Left renal pelvis (tissue), 4 donors: ENCODE data around the gene PUM1. TPM values are rescaled to one million over a fixed set of nuclear protein-coding genes. Genes with fewer than 3 reads are reported as not detected.

Experiments used
- DNase-seq, 4 donors: peaks; one replicate each; pipeline ENCODE4 v3.0.0-alpha.2; 2013; ENCODE audit warnings: low read depth in 4 of 4, low spot score in 3 of 4
- polyA plus RNA-seq, 4 donors: library from polyadenylated mRNA; unstranded; fragments of 120-200 nt; gene quantifications; one replicate each; pipeline ENCODE4 v1.2.1, GENCODE V29; 2013; ENCODE audit not compliant: insufficient read length in 4 of 4

Gene PUM1
- polyA plus RNA-seq, 4 donors: 81.1 to 128 (median 114) TPM

DNA sequence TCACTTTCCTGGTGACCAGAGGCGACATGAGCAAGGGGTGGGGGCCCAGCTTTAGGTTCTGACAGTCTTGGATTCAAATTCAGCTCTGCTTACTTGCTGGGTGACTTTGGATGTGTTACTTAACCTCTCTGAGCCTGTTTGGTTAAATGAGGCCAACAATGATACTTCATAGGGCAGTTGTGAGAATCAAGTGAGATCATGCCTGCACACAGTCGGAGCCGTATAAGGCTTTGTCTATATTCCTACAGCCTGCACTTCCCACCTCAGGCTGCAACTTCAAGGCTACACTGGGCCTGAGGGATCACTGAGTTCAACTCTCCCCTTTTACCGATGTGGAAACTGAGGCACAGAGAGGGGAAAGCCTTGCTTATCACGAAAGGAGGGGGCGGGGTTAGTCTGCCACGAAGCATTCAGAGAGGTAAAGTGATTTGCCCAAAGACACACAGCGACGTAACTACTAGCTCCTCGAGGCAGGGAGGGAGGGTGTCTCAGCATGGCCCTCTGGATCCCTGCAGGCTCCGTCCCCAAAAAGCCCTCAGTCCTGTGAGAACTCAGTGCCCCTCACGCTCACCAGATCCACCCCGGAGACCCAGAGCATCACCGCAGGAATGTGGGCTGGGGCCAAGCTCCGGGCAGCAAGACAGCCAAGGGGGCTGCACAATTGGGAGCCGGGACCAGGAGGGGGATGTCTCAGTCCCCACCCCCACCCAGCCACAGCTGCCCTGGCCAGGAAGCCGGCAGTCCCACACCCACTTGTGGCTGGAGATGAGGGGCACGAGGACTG, 181.9 kb downstream of the PUM1 start:
- no peak for DNase-seq

DNA sequence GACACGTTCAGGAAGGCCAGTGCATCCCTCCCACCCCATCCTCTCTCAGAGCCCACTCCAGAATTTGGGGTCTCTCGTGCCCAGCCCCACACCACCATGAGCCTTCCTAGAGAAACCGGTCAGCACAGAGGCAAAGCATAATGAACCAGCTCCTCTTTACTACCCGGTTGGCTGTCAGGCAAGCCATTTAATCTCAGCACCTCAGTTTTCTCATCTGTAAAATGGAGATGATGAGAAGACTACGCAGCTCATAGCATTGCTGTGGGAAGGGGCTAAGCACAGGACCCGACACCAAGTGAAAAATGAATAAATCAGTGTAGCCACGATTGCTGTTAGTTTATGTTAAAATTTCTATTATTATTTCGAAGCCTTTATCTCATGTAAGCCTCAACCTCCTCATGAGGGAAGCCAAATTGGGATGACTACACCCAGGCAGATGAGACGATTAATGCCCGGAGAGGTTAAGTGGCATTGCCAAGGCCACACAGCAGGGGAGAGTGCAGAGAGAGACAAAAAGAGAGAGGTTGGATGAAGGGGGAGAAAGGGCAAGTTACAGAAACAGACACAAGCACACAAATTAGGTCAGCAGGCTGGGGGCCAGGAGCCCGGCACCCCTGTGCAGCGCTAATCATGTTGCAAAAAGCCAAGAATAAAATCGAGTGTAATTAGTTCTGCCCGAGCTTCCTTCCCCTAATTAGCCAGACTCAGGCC, 182.7 kb downstream of the PUM1 start:
- DNase-seq: no peak

Other genes starting within 250 kb of the PUM1 start
- 10 to 100 TPM; 25.5 to 41.5 (median 28.2) TPM for gene SDC3, start 157.0 kb downstream of the PUM1 start, polyA plus RNA-seq
- 1 to 10 TPM; 3.7 to 5.0 (median 3.9) TPM for gene NKAIN1, start 174.2 kb upstream of the PUM1 start, polyA plus RNA-seq
- gene SNRNP40, start 231.1 kb upstream of the PUM1 start, polyA plus RNA-seq: 10 to 100 TPM; 52.2 to 76.0 (median 70.1) TPM
- gene ZCCHC17, start 231.3 kb upstream of the PUM1 start, polyA plus RNA-seq: 10 to 100 TPM; 33.6 to 54.9 (median 47.3) TPM